ENCODE measurements around the gene KCNH6. TPM values are rescaled to one million over a fixed set of nuclear protein-coding genes. Genes with fewer than 3 reads are reported as not detected.

Gene KCNH6
- total RNA-seq, 2 donors from 2014 or later: not detected

DNA sequence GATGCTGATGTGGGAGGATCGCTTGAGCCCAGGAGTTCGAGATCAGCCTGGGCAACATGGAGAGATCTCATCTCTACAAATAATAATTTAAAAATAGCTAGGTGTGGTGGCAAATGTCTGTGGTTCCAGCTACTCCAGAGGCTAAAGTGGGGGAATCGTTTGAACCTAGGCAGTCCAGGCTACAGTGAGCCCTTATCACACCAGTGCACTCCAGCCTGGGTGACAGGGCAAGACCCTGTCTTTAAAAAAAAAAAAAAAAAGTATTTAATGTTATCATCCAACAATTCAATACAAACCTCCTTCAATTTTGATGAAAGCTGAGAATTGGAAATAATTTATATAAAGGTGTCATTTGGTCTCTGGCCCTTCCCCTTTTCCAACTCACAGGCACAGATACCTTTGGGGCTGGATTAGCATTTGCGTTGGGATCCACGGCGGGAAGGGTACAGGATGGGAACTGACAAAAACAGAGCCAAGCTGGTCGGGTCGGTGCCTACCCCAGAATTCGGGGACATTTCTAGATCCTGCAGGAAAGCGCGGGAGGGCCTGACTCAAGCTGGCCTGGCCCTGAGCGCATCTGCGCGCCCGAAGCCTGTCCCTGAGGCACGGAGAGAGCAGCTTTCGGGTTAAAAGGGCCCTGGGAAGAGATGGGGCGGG lies 26.3 kb downstream of the KCNH6 start:
- Mint-ChIP-seq H3K27me3 (ENCODE audit: low read depth) (no peaks in the 10 kb centered on the region), H3K27ac (peak overlapping the region; percentile 95), H3K36me3 (ENCODE audit: insufficient read depth in 2 of 2) (peaks cover 8 to 11% of the 10 kb centered on the region in 2 donors), H3K9me3 (no peaks in the 10 kb centered on the region), H3K4me3 (peak overlapping the region; percentile 94 to 95), H3K4me1 (ENCODE audit: low read depth) (peaks cover 32% of the 10 kb centered on the region)
- ATAC-seq (replicated peaks in 1 of 2): peak; percentile 25
- no peak for DNase-seq

DNA sequence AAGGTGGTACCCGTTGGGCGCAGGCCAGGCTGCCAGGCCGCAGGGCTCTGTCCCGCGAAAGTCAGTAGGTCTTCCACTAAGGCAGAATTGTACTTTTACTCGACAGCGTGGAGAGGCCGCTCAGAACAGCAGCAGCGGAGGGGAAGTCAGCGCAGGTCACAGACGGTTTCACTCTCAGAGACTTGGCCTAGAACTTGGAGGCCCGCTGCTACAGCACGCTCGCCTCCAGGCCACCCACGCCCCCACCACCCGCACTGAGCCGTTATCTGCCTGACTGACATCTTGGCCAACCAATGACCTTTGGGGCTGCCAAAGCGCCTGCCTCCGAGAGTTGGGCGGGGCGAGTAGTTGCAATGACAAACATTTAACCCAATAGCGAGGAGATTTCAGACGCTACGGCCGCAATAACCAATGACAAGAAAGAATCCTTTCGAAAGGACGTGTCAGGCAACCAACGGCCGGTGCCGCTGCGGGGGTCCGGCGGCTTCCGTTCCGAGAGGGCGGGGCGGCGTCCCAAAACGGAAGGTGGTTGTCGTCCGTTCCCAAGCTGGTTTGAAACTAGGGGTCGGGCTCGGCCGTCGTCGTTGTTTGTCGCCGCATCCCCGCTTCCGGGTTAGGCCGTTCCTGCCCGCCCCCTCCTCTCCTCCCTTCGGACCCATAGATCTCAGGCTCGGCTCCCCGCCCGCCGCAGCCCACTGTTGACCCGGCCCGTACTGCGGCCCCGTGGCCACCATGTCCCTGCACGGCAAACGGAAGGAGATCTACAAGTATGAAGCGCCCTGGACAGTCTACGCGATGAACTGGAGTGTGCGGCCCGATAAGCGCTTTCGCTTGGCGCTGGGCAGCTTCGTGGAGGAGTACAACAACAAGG lies 27.0 kb downstream of the KCNH6 start, which contains the start of gene DCAF7:
TSS of gene DCAF7 (plus strand) at position 532 of the 871 bp plus-strand sequence. CDS start at position 733, 201 bp downstream.
- H3K4me3 Mint-ChIP-seq: peak within 1 kb of the TSS; percentile 94 to 95
- ATAC-seq (replicated peaks in 1 of 2) (peak; percentile 95 to 96), DNase-seq (peak; percentile 99 to 100)
- peaks cover 40% of the 10 kb centered on the region for H3K4me1 Mint-ChIP-seq (ENCODE audit: low read depth)
- no peaks in the 10 kb centered on the region for H3K27me3 Mint-ChIP-seq (ENCODE audit: low read depth)
- H3K9me3 Mint-ChIP-seq: no peaks in the 10 kb centered on the region
- peak within 1 kb of the TSS; percentile 95 for H3K27ac Mint-ChIP-seq
- H3K36me3 Mint-ChIP-seq (ENCODE audit: insufficient read depth in 2 of 2): peaks cover 8 to 11% of the 10 kb centered on the region in 2 donors

DNA sequence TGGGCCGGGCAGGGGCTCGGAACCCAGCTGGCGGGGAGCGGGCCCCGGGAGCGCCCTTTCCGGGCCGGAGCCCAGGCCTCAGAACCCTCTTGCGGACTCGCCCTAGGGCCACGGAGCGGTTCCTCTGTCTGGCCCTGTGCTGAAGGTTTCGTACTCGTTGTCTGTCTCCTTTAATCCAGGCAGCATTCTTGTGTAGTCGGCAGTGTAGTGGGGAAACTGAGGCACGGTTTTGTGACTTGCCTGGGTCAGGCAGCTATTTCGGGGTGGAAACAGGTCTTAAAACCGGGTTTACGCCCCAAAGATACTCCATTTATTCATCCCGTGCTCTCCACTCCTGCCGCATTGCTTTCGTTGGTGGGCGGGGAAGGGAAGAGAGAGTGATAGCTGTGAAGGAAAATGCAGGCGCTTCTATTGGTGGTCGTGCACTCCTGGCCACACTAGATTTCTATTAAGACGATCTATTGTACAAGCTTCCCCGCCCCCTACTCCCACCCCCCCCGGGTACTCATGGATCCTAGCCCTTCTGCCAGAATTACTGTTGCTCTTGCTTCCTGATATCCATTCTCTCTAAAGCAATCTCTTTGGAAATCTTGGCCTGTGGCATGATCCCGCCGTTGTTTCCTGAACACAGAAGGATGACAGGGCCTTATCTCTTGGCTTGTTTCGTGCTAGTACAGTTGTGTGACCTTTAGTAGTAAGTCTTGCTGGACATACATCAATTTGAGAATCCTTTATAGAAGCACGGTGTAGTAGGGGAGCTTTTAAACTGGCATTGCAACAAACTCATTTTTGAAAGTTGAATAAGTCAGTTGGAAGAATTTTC lies 27.9 kb downstream of the KCNH6 start:
- ATAC-seq (replicated peaks in 1 of 2) (peak in 1 of 2 donors; percentile 2), DNase-seq (peak in 1 of 2 donors; percentile 18)
- Mint-ChIP-seq H3K9me3 (no peaks in the 10 kb centered on the region), H3K27ac (peak overlapping the region; percentile 95), H3K4me1 (ENCODE audit: low read depth) (peaks cover 48% of the 10 kb centered on the region), H3K4me3 (peak overlapping the region; percentile 94 to 95), H3K36me3 (ENCODE audit: insufficient read depth in 2 of 2) (peaks cover 13 to 14% of the 10 kb centered on the region in 2 donors), H3K27me3 (ENCODE audit: low read depth) (no peaks in the 10 kb centered on the region)

DNA sequence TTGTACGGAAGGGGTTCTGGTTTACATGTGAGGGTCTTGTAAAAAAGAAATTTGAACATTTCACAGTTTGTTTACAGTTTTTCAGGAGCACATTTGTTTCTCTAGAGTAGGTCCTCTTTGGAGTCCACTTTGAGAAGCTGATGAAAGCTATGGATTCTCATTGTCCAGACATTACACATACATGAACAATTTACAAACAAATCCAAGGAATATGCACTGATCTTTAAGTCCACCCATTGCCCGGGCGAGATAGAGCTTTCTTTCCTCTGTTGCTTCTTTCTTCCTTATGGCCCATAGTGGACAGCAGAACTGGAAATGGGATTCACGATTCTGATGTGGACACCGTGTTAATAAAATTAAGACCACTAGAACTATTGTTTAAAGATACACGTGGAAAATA lies 29.1 kb downstream of the KCNH6 start:
- DNase-seq (no peak), ATAC-seq (replicated peaks in 1 of 2) (no peak)
- peaks cover 60% of the 10 kb centered on the region for H3K4me1 Mint-ChIP-seq (ENCODE audit: low read depth)
- peaks cover 0 to 2% of the 10 kb centered on the region in 2 donors for H3K9me3 Mint-ChIP-seq
- peak overlapping the region; percentile 94 to 95 for H3K4me3 Mint-ChIP-seq
- H3K36me3 Mint-ChIP-seq (ENCODE audit: insufficient read depth in 2 of 2): peaks cover 18% of the 10 kb centered on the region in 2 donors
- H3K27me3 Mint-ChIP-seq (ENCODE audit: low read depth): no peaks in the 10 kb centered on the region
- peak overlapping the region; percentile 15 for H3K27ac Mint-ChIP-seq

DNA sequence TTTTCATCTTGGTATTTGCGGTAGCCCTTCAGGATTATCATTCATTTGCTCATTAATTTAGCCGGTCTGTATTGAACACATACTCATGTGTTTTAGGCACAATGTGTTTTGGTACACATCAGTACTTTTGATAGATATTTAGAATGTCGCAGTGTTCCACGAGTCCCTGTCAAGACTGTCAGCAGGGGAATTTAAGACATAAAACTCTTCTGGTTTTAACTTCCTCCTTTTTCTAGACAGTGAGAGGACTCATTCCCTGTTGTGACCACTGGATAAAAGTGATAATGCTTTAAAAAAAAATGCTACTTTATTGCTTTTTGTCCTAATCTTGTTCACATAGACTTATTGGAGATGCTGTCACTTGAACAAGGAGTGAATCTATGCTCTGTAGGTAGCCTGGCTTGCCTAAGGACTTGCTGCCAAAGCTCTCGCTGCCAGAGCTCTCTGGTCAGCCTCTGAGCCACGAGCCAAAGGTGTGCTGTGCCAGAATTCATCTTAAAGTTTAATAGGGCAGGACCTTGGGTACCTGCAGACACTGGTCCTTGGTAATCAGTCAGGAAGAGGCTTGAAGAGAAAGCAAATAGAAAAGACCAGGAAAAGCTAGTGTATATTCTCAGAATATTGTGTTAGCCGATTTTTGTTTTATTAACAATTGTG lies 32.5 kb downstream of the KCNH6 start:
- DNase-seq (no peak), ATAC-seq (replicated peaks in 1 of 2) (no peak)
- peaks cover 18% of the 10 kb centered on the region in 2 donors for H3K36me3 Mint-ChIP-seq (ENCODE audit: insufficient read depth in 2 of 2)
- H3K4me1 Mint-ChIP-seq (ENCODE audit: low read depth): peaks cover 87% of the 10 kb centered on the region
- H3K27me3 Mint-ChIP-seq (ENCODE audit: low read depth): no peaks in the 10 kb centered on the region
- H3K27ac Mint-ChIP-seq: peak overlapping the region; percentile 61
- H3K4me3 Mint-ChIP-seq: peak overlapping the region in 1 of 2 donors; percentile 8
- peaks cover 0 to 2% of the 10 kb centered on the region in 2 donors for H3K9me3 Mint-ChIP-seq

DNA sequence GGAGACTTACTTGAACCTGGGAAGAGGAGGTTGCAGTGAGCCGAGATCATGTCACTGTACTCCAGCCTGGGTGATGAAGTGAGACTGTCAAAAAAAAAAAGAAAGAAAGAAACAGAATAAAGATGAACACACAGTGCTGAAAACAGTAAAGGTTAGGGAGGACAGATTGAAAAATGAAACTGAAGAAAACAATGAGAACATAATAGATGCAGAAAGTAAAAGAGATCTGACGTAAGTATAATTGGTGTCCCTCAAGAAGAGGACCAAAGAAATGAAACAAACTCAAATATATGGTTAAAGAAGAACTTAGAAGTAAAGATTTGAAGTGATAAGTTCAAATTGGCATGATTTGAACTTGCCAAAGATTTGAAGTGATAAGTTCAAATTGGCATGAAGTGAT lies 34.3 kb downstream of the KCNH6 start:
- DNase-seq (no peak), ATAC-seq (replicated peaks in 1 of 2) (no peak)
- no peaks in the 10 kb centered on the region for H3K27me3 Mint-ChIP-seq (ENCODE audit: low read depth)
- peaks cover 12% of the 10 kb centered on the region in 2 donors for H3K36me3 Mint-ChIP-seq (ENCODE audit: insufficient read depth in 2 of 2)
- peak overlapping the region in 1 of 2 donors; percentile 26 for H3K4me3 Mint-ChIP-seq
- peaks cover 0 to 2% of the 10 kb centered on the region in 2 donors for H3K9me3 Mint-ChIP-seq
- H3K4me1 Mint-ChIP-seq (ENCODE audit: low read depth): peaks cover 80% of the 10 kb centered on the region
- H3K27ac Mint-ChIP-seq: peak overlapping the region; percentile 34

DNA sequence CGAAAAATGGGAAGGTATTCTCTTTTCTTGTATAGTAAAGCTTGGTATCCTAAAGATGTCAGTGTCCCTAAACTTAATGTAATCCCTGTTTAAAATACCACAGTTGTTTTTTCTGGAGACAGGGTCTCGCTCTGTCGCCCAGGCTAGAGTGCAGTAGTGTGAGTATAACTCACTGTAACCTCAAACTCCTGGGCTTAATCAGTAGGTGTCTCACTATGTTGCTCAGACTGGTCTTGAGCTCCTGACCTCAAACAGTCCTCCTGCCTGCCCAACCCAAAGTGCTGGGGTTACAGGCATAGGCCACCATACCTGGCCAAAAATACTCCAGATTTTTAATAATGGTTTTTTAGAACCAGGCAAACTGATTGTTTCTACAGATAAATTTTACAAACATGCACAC lies 35.3 kb downstream of the KCNH6 start:
- ATAC-seq (replicated peaks in 1 of 2) (peak in 1 of 2 donors; percentile 73), DNase-seq (no peak)

DNA sequence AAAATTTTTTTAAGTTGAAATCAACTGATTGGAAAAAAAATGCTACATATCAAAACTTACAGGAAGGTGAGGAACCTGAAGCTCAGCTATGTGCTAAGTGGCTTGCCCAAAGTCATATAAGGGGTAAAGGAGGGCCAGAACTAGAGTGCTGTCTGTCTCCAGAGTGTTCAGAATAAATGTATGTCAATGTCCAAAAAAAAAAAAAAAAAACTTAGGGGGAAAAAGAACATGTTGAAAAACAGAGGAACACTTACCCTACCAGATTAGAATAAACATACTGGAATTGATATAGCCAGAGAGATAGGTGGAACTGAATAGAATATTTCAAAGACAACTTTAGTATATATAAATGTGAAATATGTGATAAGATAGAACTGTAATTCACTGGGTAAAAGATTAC lies 38.7 kb downstream of the KCNH6 start:
- Mint-ChIP-seq H3K9me3 (peaks cover 0 to 2% of the 10 kb centered on the region in 2 donors), H3K27ac (no peak overlapping the region), H3K27me3 (ENCODE audit: low read depth) (no peaks in the 10 kb centered on the region), H3K4me1 (ENCODE audit: low read depth) (peaks cover 47% of the 10 kb centered on the region), H3K36me3 (ENCODE audit: insufficient read depth in 2 of 2) (peaks cover 6% of the 10 kb centered on the region in 2 donors), H3K4me3 (no peak overlapping the region)
- no peak for DNase-seq
- ATAC-seq (replicated peaks in 1 of 2): no peak

More for the DNA sequence above, 35.3 kb downstream of the KCNH6 start:
- H3K27me3 Mint-ChIP-seq (ENCODE audit: low read depth): no peaks in the 10 kb centered on the region
- H3K4me3 Mint-ChIP-seq: no peak overlapping the region
- peaks cover 9 to 12% of the 10 kb centered on the region in 2 donors for H3K36me3 Mint-ChIP-seq (ENCODE audit: insufficient read depth in 2 of 2)
- H3K27ac Mint-ChIP-seq: peak overlapping the region; percentile 54
- H3K4me1 Mint-ChIP-seq (ENCODE audit: low read depth): peaks cover 74% of the 10 kb centered on the region
- H3K9me3 Mint-ChIP-seq: peaks cover 0 to 2% of the 10 kb centered on the region in 2 donors

DNA sequence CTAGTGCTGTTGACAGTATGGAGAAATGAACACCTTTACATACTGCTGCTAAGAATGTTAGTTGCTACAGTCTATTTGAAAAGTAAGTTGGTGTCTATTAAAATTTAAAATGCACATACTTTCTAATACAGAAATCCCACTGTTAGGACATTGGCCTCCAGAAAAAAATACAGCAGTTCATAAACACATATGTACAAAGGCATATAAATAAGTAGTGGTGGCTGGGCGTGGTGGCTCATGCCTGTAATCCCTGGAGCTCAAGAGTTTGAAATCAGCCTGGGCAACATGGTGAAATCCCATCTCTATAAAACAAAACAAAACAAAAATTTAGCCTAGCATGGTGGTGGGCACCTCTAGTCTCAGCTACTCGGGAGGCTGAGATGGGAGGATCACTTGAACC lies 40.2 kb downstream of the KCNH6 start:
- no peak for ATAC-seq (replicated peaks in 1 of 2)
- Mint-ChIP-seq H3K36me3 (ENCODE audit: insufficient read depth in 2 of 2) (no peaks in the 10 kb centered on the region), H3K4me1 (ENCODE audit: low read depth) (peaks cover 38% of the 10 kb centered on the region), H3K27ac (no peak overlapping the region), H3K9me3 (no peaks in the 10 kb centered on the region), H3K27me3 (ENCODE audit: low read depth) (no peaks in the 10 kb centered on the region), H3K4me3 (no peak overlapping the region)
- DNase-seq: no peak

DNA sequence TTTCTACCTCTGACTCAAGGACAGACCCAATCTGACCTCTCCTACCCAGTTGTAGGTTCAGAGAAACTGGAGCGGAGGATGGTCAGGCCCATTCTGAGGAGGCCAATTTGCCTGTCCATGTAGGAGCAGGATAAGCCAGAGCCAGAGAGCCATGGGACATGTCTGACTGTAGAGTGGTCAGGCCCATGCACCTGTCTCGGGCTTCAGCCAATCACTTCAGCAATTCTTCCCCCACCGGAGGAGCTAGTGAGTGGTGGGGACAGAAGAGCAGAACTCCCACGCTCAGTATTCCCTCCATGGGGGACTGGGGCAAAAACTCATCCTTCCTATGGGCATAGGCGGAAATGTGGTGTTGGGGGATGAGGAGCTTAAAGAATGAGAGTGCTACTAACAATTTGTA lies 41.4 kb downstream of the KCNH6 start:
- no peak for ATAC-seq (replicated peaks in 1 of 2)
- H3K27me3 Mint-ChIP-seq (ENCODE audit: low read depth): no peaks in the 10 kb centered on the region
- H3K4me1 Mint-ChIP-seq (ENCODE audit: low read depth): peaks cover 35% of the 10 kb centered on the region
- no peak overlapping the region for H3K4me3 Mint-ChIP-seq
- no peak overlapping the region for H3K27ac Mint-ChIP-seq
- H3K36me3 Mint-ChIP-seq (ENCODE audit: insufficient read depth in 2 of 2): no peaks in the 10 kb centered on the region
- DNase-seq: no peak
- H3K9me3 Mint-ChIP-seq: no peaks in the 10 kb centered on the region

DNA sequence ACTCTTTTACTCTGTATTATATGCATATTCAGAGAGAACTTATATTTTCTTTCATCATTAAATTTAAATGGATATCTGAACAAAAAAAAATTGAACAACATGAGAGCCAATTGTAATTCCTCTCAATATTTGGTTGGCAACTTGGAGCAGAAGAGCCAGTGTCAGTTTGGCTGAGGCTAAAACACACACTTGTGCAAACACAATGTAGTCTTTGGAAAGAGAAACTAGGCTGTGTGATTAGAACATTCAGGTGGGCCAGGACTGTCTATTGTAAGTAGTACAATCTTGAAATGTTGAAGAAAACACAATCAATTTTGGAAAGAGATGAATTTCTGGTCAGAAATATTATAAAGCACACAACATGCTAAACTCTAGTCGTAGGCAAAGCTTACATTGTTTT lies 44.1 kb downstream of the KCNH6 start:
- peaks cover 45% of the 10 kb centered on the region for H3K4me1 Mint-ChIP-seq (ENCODE audit: low read depth)
- peaks cover 0 to 3% of the 10 kb centered on the region in 2 donors for H3K36me3 Mint-ChIP-seq (ENCODE audit: insufficient read depth in 2 of 2)
- no peaks in the 10 kb centered on the region for H3K27me3 Mint-ChIP-seq (ENCODE audit: low read depth)
- no peaks in the 10 kb centered on the region for H3K9me3 Mint-ChIP-seq
- no peak overlapping the region for H3K27ac Mint-ChIP-seq
- ATAC-seq (replicated peaks in 1 of 2) (no peak), DNase-seq (no peak)
- no peak overlapping the region for H3K4me3 Mint-ChIP-seq

DNA sequence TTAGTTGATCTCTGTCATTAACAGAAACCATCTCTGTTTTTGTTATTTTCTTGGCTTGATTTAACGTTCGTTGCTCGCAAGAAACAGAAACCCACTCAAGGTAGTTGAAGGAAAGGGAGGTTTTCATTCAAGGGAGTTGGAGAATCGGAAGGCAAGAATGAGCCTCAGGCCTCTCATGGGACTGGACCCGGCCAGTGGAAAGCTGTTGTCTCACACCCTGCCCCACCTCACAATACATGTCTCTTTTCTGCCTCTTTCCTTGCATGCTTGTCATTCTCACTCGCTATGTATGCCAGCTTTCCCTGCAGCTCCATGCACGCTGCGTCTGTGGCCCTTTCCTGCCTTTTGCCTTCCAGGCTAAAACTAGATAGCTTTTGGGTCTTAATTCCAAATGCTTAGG lies 45.4 kb downstream of the KCNH6 start:
- Mint-ChIP-seq H3K9me3 (no peaks in the 10 kb centered on the region), H3K27me3 (ENCODE audit: low read depth) (no peaks in the 10 kb centered on the region), H3K36me3 (ENCODE audit: insufficient read depth in 2 of 2) (peaks cover 0 to 3% of the 10 kb centered on the region in 2 donors), H3K4me3 (no peak overlapping the region), H3K27ac (no peak overlapping the region), H3K4me1 (ENCODE audit: low read depth) (peaks cover 43% of the 10 kb centered on the region)
- no peak for ATAC-seq (replicated peaks in 1 of 2)
- no peak for DNase-seq

Data from activated T-cell treated with anti-CD3 and anti-CD28 coated beads, Interleukin-2, amount 50 U/mL, for 72 hours (primary cell).